SJSA1 (cell line): ENCODE measurements around the gene FLT3. TPM values are rescaled to one million over a fixed set of nuclear protein-coding genes. Genes with fewer than 3 reads are reported as not detected.

ENCODE experiments used
- DNase-seq, 2 experiments: peaks; one replicate each; pipeline ENCODE4 v3.0.0-alpha.2; 2015 to 2020; ENCODE audit warnings: low spot score in 2 of 2, low read depth in 1 of 2
- H3K27ac ChIP-seq: fragments of 250-450 bp; sonication (Bioruptor Pico); 2 replicates; pipeline ENCODE4 v1.5.1; 2020; ENCODE audit warnings: mild to moderate bottlenecking, moderate library complexity
- H3K27me3 ChIP-seq: fragments of 250-450 bp; sonication (Bioruptor Pico); replicated peaks from 2 replicates; pipeline ENCODE4 v1.5.1; 2020; ENCODE audit warnings: mild to moderate bottlenecking, moderate library complexity
- H3K36me3 ChIP-seq: fragments of 250-450 bp; sonication (Bioruptor Pico); 2 replicates; pipeline ENCODE4 v1.5.1; 2020; ENCODE audit warnings: mild to moderate bottlenecking
- H3K4me1 ChIP-seq: fragments of 250-450 bp; sonication (Bioruptor Pico); replicated peaks from 2 replicates; pipeline ENCODE4 v1.6.1; 2021; ENCODE audit warnings: mild to moderate bottlenecking
- H3K4me3 ChIP-seq: fragments of 250-450 bp; sonication (Bioruptor Pico); 2 replicates; pipeline ENCODE4 v1.5.1; 2020; ENCODE audit warnings: mild to moderate bottlenecking
- H3K9me3 ChIP-seq: fragments of 250-450 bp; sonication (Bioruptor Pico); replicated peaks from 2 replicates; pipeline ENCODE4 v1.5.1; 2020; ENCODE audit warnings: mild to moderate bottlenecking
- total RNA-seq: library from RNA; depleted of rRNA; stranded (reverse); fragments of >200 nt; shearing (Covaris generic); gene quantifications from 2 replicates; pipeline ENCODE4 v1.2.3, GENCODE V29; 2014

The FLT3 gene
- total RNA-seq, 1 experiment from 2014 or later: not detected

DNA sequence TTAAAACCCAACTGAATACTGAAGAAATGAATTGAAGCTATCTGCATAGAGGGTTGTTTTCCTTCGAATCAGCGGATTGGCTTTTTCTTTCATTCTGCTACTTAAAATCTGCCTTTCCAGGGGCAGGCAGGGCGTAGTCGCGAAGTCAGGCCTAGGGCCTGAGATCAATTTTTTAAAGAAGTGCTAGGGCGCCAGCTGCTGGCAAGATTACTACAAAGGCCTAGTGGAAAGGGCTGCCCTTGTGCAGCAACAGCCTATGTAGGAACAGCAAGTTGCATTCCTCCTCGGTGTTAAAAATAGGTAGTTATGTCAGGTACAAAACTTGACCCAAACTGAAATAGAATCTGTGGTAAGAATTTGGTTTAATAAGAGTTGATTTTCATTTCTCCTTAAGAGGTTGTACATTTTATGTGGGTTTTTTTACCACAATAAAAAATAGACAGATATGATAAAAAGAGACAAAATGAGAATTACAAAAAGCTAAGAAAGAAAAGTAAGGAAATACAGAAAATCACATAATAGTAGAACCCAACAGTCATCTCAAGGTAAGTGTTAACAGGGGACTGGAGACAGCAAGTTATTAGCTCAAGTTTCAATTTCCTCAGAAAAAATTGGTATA is 102.4 kb downstream of the FLT3 start:
- Histone ChIP-seq H3K4me1 (no peaks in the 10 kb centered on the region), H3K27ac (no peak overlapping the region), H3K9me3 (no peaks in the 10 kb centered on the region), H3K36me3 (no peaks in the 10 kb centered on the region), H3K4me3 (no peak overlapping the region), H3K27me3 (no peaks in the 10 kb centered on the region)
- DNase-seq: no peak

GRCh38 chr13:27991881-27992280 is 108.5 kb downstream of the FLT3 start:
- H3K9me3 ChIP-seq: no peaks in the 10 kb centered on the region
- no peak overlapping the region for H3K4me3 ChIP-seq

DNA sequence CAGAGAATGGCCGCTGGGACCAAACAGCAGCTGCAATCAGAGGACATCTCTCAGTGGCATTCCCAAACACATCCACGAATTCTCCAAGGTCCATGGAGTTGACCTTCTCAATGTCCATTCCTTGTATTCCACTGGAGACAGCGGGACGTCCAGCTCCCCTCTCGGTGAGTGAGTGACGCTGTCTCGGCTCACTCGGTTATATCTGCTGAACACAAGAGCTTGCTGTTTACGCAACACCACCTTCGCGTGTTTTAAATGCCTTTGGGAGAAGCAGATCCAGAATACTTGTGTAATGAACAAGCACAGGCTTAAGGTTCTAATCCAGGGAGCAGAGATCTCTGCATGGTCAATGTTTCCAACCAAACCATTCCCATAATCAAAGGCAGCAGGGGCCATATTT is 111.9 kb downstream of the FLT3 start, which contains the start of gene URAD:
TSS of gene URAD (minus strand) at position 174 of the 400 bp plus-strand sequence. CDS start at position 118, 56 bp downstream.
- Histone ChIP-seq H3K4me3 (no peak within 1 kb of the TSS), H3K9me3 (no peaks in the 10 kb centered on the region), H3K4me1 (no peaks in the 10 kb centered on the region), H3K36me3 (no peaks in the 10 kb centered on the region), H3K27ac (no peak within 1 kb of the TSS), H3K27me3 (0 out of 2 replicates have a peak, but pooled peaks cover 5% of the 10 kb centered on the region)
- DNase-seq: no peak

More at GRCh38 chr13:27991881-27992280, 108.5 kb downstream of the FLT3 start:
- no peak for DNase-seq
- Histone ChIP-seq H3K4me1 (no peaks in the 10 kb centered on the region), H3K36me3 (no peaks in the 10 kb centered on the region), H3K27me3 (no peaks in the 10 kb centered on the region), H3K27ac (no peak overlapping the region)

- H3K27me3 ChIP-seq: peaks cover 20% of the 10 kb centered on the region
- no peaks in the 10 kb centered on the region for H3K36me3 ChIP-seq
- no peak overlapping the region for H3K4me3 ChIP-seq
- H3K9me3 ChIP-seq: no peaks in the 10 kb centered on the region
- no peak for DNase-seq
- no peaks in the 10 kb centered on the region for H3K4me1 ChIP-seq
- no peak overlapping the region for H3K27ac ChIP-seq
Measured at GRCh38 chr13:27985600-27985999, 114.8 kb downstream of the FLT3 start.

- peaks cover 52% of the 10 kb centered on the region for H3K27me3 ChIP-seq
- DNase-seq: no peak
- no peaks in the 10 kb centered on the region for H3K9me3 ChIP-seq
- no peaks in the 10 kb centered on the region for H3K36me3 ChIP-seq
- H3K27ac ChIP-seq: no peak overlapping the region
- H3K4me1 ChIP-seq: no peaks in the 10 kb centered on the region
- H3K4me3 ChIP-seq: no peak overlapping the region
Measured at GRCh38 chr13:27982361-27982760, 118.0 kb downstream of the FLT3 start.

GRCh38 chr13:27981006-27981708 is 119.2 kb downstream of the FLT3 start:
- Histone ChIP-seq H3K4me3 (no peak overlapping the region), H3K4me1 (no peaks in the 10 kb centered on the region), H3K36me3 (no peaks in the 10 kb centered on the region), H3K27me3 (peaks cover 60% of the 10 kb centered on the region), H3K9me3 (no peaks in the 10 kb centered on the region), H3K27ac (no peak overlapping the region)
- no peak for DNase-seq

- H3K4me1 ChIP-seq: no peaks in the 10 kb centered on the region
- H3K27me3 ChIP-seq: peaks cover 66% of the 10 kb centered on the region
- no peaks in the 10 kb centered on the region for H3K36me3 ChIP-seq
- DNase-seq: no peak
- H3K27ac ChIP-seq: no peak overlapping the region
- no peaks in the 10 kb centered on the region for H3K9me3 ChIP-seq
- no peak overlapping the region for H3K4me3 ChIP-seq
Measured at GRCh38 chr13:27980280-27980998, 119.9 kb downstream of the FLT3 start.

DNA sequence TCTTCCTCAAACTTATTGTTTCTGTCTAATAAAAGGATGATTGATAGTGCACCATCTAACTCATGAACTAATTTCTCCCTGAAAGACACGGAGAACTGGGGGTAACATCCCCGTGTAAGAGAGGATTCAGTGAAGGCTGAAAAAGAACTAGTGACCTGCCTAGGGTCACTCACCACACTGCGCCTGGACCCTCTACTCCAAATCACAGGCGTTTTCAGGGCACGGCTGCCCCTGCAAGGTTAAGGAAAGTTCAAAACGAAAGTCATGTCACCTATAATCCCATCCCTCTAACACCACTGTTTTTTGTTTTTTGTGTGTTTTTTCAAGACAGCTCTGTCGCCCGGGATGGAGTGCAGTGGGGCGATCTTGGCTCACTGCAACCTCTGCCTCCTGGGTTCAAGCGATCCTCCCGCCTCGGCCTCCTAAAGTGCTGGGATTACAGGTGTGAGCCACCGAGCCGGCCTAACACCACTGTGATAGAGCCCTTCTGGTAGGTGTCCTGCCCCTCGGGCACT is 120.6 kb downstream of the FLT3 start:
- H3K36me3 ChIP-seq: no peaks in the 10 kb centered on the region
- no peak overlapping the region for H3K4me3 ChIP-seq
- DNase-seq: no peak
- H3K27ac ChIP-seq: no peak overlapping the region
- H3K9me3 ChIP-seq: no peaks in the 10 kb centered on the region
- H3K4me1 ChIP-seq: no peaks in the 10 kb centered on the region
- peaks cover 72% of the 10 kb centered on the region for H3K27me3 ChIP-seq

DNA sequence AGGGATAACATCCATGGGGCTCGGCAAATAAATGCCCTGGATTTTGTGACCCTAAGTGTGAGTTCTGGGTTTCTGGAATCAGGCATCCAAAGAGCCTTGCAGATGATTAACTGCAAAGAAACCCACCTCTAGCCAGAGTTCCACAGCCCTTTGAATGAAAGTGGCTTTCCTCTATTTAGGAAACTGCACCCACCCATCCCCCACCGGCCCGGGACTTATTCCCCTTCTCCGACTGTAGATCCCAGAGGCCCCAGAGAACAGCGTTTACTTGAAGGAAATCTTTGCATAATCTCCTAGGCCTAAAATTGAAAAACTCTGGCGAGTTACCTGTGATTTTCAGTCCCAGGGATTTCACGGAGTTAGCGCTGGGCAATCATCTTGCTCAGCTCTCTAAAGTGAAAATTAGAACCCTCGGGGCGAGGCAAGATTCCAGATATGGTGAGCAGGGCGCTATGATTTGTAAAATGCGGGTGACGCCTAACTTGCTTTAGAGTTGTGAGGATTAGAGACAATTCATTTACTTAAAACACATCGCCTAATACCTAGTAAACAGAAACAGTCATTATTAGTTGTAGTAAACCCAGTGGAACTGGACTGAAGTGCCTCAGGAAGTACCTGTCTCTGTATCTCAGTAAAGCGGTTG is 121.3 kb downstream of the FLT3 start:
- Histone ChIP-seq H3K4me1 (no peaks in the 10 kb centered on the region), H3K9me3 (no peaks in the 10 kb centered on the region), H3K4me3 (no peak overlapping the region), H3K27me3 (peaks cover 79% of the 10 kb centered on the region), H3K36me3 (no peaks in the 10 kb centered on the region), H3K27ac (no peak overlapping the region)
- no peak for DNase-seq

- DNase-seq: no peak
- no peaks in the 10 kb centered on the region for H3K4me1 ChIP-seq
- no peak overlapping the region for H3K27ac ChIP-seq
- no peaks in the 10 kb centered on the region for H3K36me3 ChIP-seq
- H3K4me3 ChIP-seq: no peak overlapping the region
- peaks cover 79% of the 10 kb centered on the region for H3K27me3 ChIP-seq
- no peaks in the 10 kb centered on the region for H3K9me3 ChIP-seq
Measured at GRCh38 chr13:27978301-27978968, 121.9 kb downstream of the FLT3 start.

DNA sequence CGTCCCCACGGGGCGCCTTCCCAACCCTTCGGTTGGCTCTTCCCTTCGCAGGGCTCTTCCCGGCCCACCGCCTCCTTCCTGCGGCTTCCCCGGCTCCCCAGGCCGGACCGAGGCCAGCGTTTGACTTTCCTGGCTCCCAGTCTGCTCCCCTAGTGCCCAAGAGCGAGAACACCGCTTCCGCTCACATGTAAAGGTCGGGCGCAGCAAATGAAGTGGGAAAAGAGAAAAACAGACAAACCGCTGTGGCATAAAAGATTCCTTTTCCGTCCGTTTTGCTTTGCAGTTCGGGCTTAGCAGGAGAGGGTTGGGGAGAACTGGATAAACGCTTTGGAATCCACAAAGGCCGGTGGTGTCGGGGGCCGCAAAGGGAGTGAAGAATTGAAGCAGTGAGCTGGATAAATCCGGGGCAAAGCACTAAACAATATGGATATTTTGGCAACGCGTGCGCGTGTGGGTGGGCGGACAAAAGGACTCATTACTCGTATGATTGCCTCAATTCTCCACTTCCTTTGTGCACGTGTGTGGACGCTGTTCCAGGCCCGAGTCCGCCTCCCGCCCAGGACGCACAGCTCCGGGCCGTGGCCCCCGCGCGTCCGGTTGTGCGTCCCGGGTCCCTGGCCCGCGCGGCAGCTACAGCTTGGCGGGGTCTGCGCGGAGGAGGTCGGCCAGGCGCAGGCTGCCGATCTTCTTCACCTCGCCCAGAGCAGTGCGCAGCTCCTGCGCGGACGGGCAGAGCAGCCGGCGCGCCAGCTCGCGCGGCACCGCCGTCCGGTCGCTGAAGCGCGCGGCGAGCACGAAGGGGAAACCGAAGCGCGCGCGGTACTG is 122.7 kb downstream of the FLT3 start:
- Histone ChIP-seq H3K36me3 (no peaks in the 10 kb centered on the region), H3K9me3 (no peaks in the 10 kb centered on the region), H3K4me1 (no peaks in the 10 kb centered on the region), H3K27ac (no peak overlapping the region), H3K4me3 (no peak overlapping the region), H3K27me3 (peaks cover 79% of the 10 kb centered on the region)
- no peak for DNase-seq

GRCh38 chr13:27976362-27977091 is 123.8 kb downstream of the FLT3 start:
- Histone ChIP-seq H3K4me1 (no peaks in the 10 kb centered on the region), H3K36me3 (no peaks in the 10 kb centered on the region), H3K9me3 (no peaks in the 10 kb centered on the region), H3K27ac (no peak overlapping the region), H3K27me3 (peaks cover 74% of the 10 kb centered on the region), H3K4me3 (no peak overlapping the region)
- no peak for DNase-seq
